Epithelial cell of esophagus (primary cell): ENCODE results near the gene TNIK.

Experiments used
- DNase-seq: peaks from one replicate; pipeline ENCODE4 v3.0.0; 2010; ENCODE audit warnings: low read depth
- H3K4me3 ChIP-seq: 2 replicates; pipeline ENCODE4 v1.5.1; 2011; ENCODE audit warnings: mild to moderate bottlenecking, low read length, control low read depth
- CTCF ChIP-seq: IDR thresholded peaks from 2 replicates; pipeline ENCODE4 v1.5.1; 2011; ENCODE audit warnings: low read depth, mild to moderate bottlenecking, low read length, control low read depth, inconsistent platforms; ENCODE audit not compliant: insufficient read depth; ENCODE audit errors: missing control alignments

Gene TNIK

GRCh38 chr3:171301002-171301401 lies 159.2 kb downstream of the TNIK start:
- DNase-seq: no peak
- TF ChIP-seq CTCF: no peak
- no peak overlapping the region for H3K4me3 ChIP-seq

- no peak for TF ChIP-seq CTCF
- no peak for DNase-seq
- H3K4me3 ChIP-seq: no peak overlapping the region
Observed at GRCh38 chr3:171297951-171298350, 162.3 kb downstream of the TNIK start.

- TF ChIP-seq CTCF: no peak
- no peak for DNase-seq
- H3K4me3 ChIP-seq: no peak overlapping the region
Observed at GRCh38 chr3:171297207-171297606, 163.0 kb downstream of the TNIK start.

GRCh38 chr3:171295484-171296373 lies 164.5 kb downstream of the TNIK start:
- no peak overlapping the region for H3K4me3 ChIP-seq
- DNase-seq: no peak
- no peak for TF ChIP-seq CTCF

- no peak overlapping the region for H3K4me3 ChIP-seq
- TF ChIP-seq CTCF: no peak
- no peak for DNase-seq
Observed at GRCh38 chr3:171293142-171293782, 166.9 kb downstream of the TNIK start.

- H3K4me3 ChIP-seq: no peak overlapping the region
- DNase-seq: no peak
- no peak for TF ChIP-seq CTCF
Observed at GRCh38 chr3:171290680-171291079, 169.5 kb downstream of the TNIK start.
